B cell (primary cell): Measurements from ENCODE around the gene MYO10. TPM values are rescaled to one million over a fixed set of nuclear protein-coding genes. Genes with fewer than 3 reads are reported as not detected.

Experiments used
- ATAC-seq: fragments of 200-7000 bp; cut with Tn5 transposase; one replicate; pipeline ENCODE4 v1.10.0; 2021; ENCODE audit warnings: low read depth, mild to moderate bottlenecking, moderate number of reproducible peaks, moderate library complexity
- CTCF ChIA-PET: fragments of 350-600 bp; sonication (Branson Sonifier 250); formaldehyde crosslinking; loops from one replicate; lab custom pipeline; 2021; ENCODE audit warnings: antibody characterized with exemption, inconsistent platforms; lab: Charles Lee
- POLR2A ChIA-PET: fragments of 350-600 bp; sonication (Branson Sonifier 250); formaldehyde crosslinking; loops from one replicate; lab custom pipeline; 2021; ENCODE audit warnings: antibody characterized with exemption; lab: Charles Lee
- DNase-seq: peaks from one replicate; pipeline ENCODE4 v3.0.0; 2013
- H2AFZ ChIP-seq: 2 replicates; pipeline ENCODE4 v1.6.1; 2012; ENCODE audit warnings: mild to moderate bottlenecking, low read depth, low read length; ENCODE audit not compliant: insufficient read depth, poor library complexity, severe bottlenecking
- H3K27ac ChIP-seq, 2 donors: 1 replicate in 1 of 2; 2 replicates in 1 of 2; pipeline ENCODE4 v1.5.1; 2012 to 2013; ENCODE audit warnings: low read length in 2 of 2, mild to moderate bottlenecking in 2 of 2, moderate library complexity in 1 of 2
- H3K27me3 ChIP-seq, 4 experiments: fragments of 200-600 bp in 1 of 4; sonication (generic) in 1 of 4; replicated peaks in 1 of 4; 1 replicate in 2 of 4; 2 replicates in 2 of 4; pipeline versions ENCODE4 v1.6.1 to v1.7.0; 2013 to 2016; ENCODE audit warnings: low read length in 3 of 4, mild to moderate bottlenecking in 2 of 4, mixed read lengths in 1 of 4, moderate library complexity in 1 of 4; ENCODE audit not compliant: insufficient read depth in 4 of 4, control insufficient read depth in 3 of 4; ENCODE audit errors: control extremely low read depth in 1 of 4
- H3K36me3 ChIP-seq, 2 experiments: replicated peaks in 1 of 2; 1 replicate in 1 of 2; 2 replicates in 1 of 2; pipeline versions ENCODE4 v1.6.1 to v1.7.1; 2013; ENCODE audit warnings: low read length in 1 of 2; ENCODE audit not compliant: insufficient read depth in 2 of 2, control insufficient read depth in 1 of 2; ENCODE audit errors: control extremely low read depth in 1 of 2, extremely low read depth in 1 of 2
- H3K4me1 ChIP-seq, 2 donors: fragments of 200-600 bp in 1 of 2; sonication (generic) in 1 of 2; 1 replicate in 1 of 2; 2 replicates in 1 of 2; pipeline versions ENCODE4 v1.5.1 to v1.6.1; 2013 to 2017; ENCODE audit warnings: low read length in 2 of 2; ENCODE audit not compliant: control insufficient read depth in 2 of 2, insufficient read depth in 2 of 2
- H3K4me2 ChIP-seq: replicated peaks from 2 replicates; pipeline ENCODE3; 2012; ENCODE audit warnings: mild to moderate bottlenecking, low read depth, low read length; ENCODE audit not compliant: poor library complexity, severe bottlenecking
- H3K4me3 ChIP-seq, 5 experiments: fragments of 200-600 bp in 1 of 5; sonication (generic) in 1 of 5; 1 replicate in 3 of 5; 2 replicates in 2 of 5; pipeline versions ENCODE4 v1.5.1 to v1.7.0; 2011 to 2016; ENCODE audit warnings: low read length in 4 of 5, mild to moderate bottlenecking in 4 of 5, low read depth in 2 of 5, control low read depth in 1 of 5, moderate library complexity in 1 of 5; ENCODE audit not compliant: insufficient read depth in 1 of 5; ENCODE audit errors: control extremely low read depth in 1 of 5, extremely low read depth in 1 of 5
- H3K79me2 ChIP-seq: fragments of 200-600 bp; sonication (generic); one replicate; pipeline ENCODE4 v1.6.0; 2016; ENCODE audit warnings: low read length; ENCODE audit not compliant: control insufficient read depth, insufficient read depth
- H3K9ac ChIP-seq: fragments of 200-600 bp; sonication (generic); 2 replicates; pipeline ENCODE4 v1.6.1; 2017; ENCODE audit warnings: mild to moderate bottlenecking, low read length, moderate library complexity
- H3K9me3 ChIP-seq, 3 donors: one replicate each; pipeline versions ENCODE4 v1.6.1 to v1.7.1; 2013; ENCODE audit warnings: low read length in 2 of 3; ENCODE audit not compliant: control insufficient read depth in 2 of 3, insufficient read depth in 1 of 3; ENCODE audit errors: control extremely low read depth in 1 of 3
- H4K20me1 ChIP-seq: 2 replicates; pipeline ENCODE4 v1.6.0; 2012; ENCODE audit warnings: mild to moderate bottlenecking, low read length; ENCODE audit not compliant: insufficient read depth, control insufficient read depth, poor library complexity, severe bottlenecking
- H3K27ac Mint-ChIP-seq: one replicate; pipeline ENCODE4 v1.8.0; 2021; ENCODE audit warnings: mixed read lengths
- H3K27me3 Mint-ChIP-seq: one replicate; pipeline ENCODE4 v1.8.0; 2021; ENCODE audit warnings: mixed read lengths
- H3K4me1 Mint-ChIP-seq: one replicate; pipeline ENCODE4 v1.8.0; 2021; ENCODE audit warnings: mixed read lengths
- H3K4me3 Mint-ChIP-seq: one replicate; pipeline ENCODE4 v1.8.0; 2021; ENCODE audit warnings: mixed read lengths
- H3K9me3 Mint-ChIP-seq: one replicate; pipeline ENCODE4 v1.8.0; 2022; ENCODE audit warnings: mixed read lengths; ENCODE audit not compliant: insufficient read depth
- CTCF ChIP-seq: fragments of 200-600 bp; IDR thresholded peaks from one replicate; pipeline ENCODE4 v1.8.0; 2022; ENCODE audit warnings: antibody characterized with exemption, mild to moderate bottlenecking
- EZH2 ChIP-seq: IDR thresholded peaks from 2 replicates; pipeline ENCODE4 v1.6.1; 2012; ENCODE audit warnings: borderline replicate concordance, low read depth, mild to moderate bottlenecking, moderate library complexity, low read length; ENCODE audit not compliant: insufficient read depth, poor library complexity, severe bottlenecking
- WGBS: methylation state at CpG from one replicate; pipeline ENCODE4 v1.1.5; 2013; ENCODE audit warnings: missing lambda C conversion rate; ENCODE audit not compliant: insufficient coverage; 5-methylcytosine and 5-hydroxymethylcytosine counted together
- intact Hi-C: fragments of 100-400 bp; cut with micrococcal nuclease; formaldehyde crosslinking; loops from one replicate; pipeline ENCODE4 v1.10.0; 2022
- polyA plus RNA-seq: library from polyadenylated mRNA; depleted of rRNA; stranded (reverse); fragments of >200 nt; gene quantifications from 2 replicates; pipeline ENCODE4 v1.2.3, GENCODE V29; 2012
- total RNA-seq, 2 donors: library from RNA; stranded (reverse); fragments of 120-200 nt in 1 of 2; gene quantifications; 1 replicate in 1 of 2; 2 replicates in 1 of 2; pipeline versions ENCODE4 v1.2.3 to v1.2.4, GENCODE V29; 2013 to 2022

The MYO10 gene
- total and polyA plus RNA-seq, 2 donors (not counting 1 experiment from before 2014, with no cell fraction given) = 0.10 TPM; not detected in 1

- Mint-ChIP-seq H3K27ac (no peak overlapping the region), H3K4me1 (peaks cover 20% of the 10 kb centered on the region), H3K27me3 (peaks cover 60% of the 10 kb centered on the region), H3K9me3 (no peaks in the 10 kb centered on the region), H3K4me3 (peak overlapping the region; percentile 77)
- Histone ChIP-seq H3K9ac (no peak overlapping the region), H3K4me1 (peaks cover 19 to 25% of the 10 kb centered on the region in 2 donors), H3K27me3 (peaks cover 0 to 44% (median 32%) of the 10 kb centered on the region in 4 experiments), H3K27ac (no peak overlapping the region), H3K36me3 (no peaks in the 10 kb centered on the region), H4K20me1 (no peaks in the 10 kb centered on the region), H2AFZ (peak overlapping the region; percentile 69), H3K4me3 (peak overlapping the region in 1 of 5 experiments; percentile 44), H3K4me2 (peak overlapping the region; percentile 87), H3K9me3 (peaks cover 0 to 23% (median 0%) of the 10 kb centered on the region in 3 donors), H3K79me2 (no peaks in the 10 kb centered on the region)
- no peak for TF ChIP-seq EZH2
- no peak for TF ChIP-seq CTCF
- ATAC-seq = no peak
- 41% methylated on average over 11 of the region's 11 CpGs for WGBS
- no peak for DNase-seq
- CTCF ChIA-PET = no interaction called here
- POLR2A ChIA-PET = no interaction called here
- intact Hi-C loops = no loop called here
Measured at GRCh38 chr5:16936989-16937438, 926 bp upstream of the MYO10 start.

GRCh38 chr5:16935231-16936149 lies 598 bp downstream of the MYO10 start:
- Histone ChIP-seq H3K27ac (no peak overlapping the region), H3K4me2 (peak overlapping the region; percentile 87), H3K4me3 (peak overlapping the region; percentile 36 to 66 (median 50)), H3K79me2 (no peaks in the 10 kb centered on the region), H3K4me1 (peaks cover 19 to 25% of the 10 kb centered on the region in 2 donors), H4K20me1 (no peaks in the 10 kb centered on the region), H3K36me3 (no peaks in the 10 kb centered on the region), H3K9me3 (peaks cover 0 to 19% (median 0%) of the 10 kb centered on the region in 3 donors), H3K9ac (peak overlapping the region; percentile 65), H2AFZ (peak overlapping the region; percentile 80), H3K27me3 (peaks cover 0 to 44% (median 33%) of the 10 kb centered on the region in 4 experiments)
- TF ChIP-seq CTCF (no peak), EZH2 (no peak)
- ChIA-PET CTCF (no interaction called here), POLR2A (no interaction called here)
- Mint-ChIP-seq H3K27me3 (peaks cover 70% of the 10 kb centered on the region), H3K9me3 (no peaks in the 10 kb centered on the region), H3K4me1 (peaks cover 20% of the 10 kb centered on the region), H3K4me3 (peak overlapping the region; percentile 89), H3K27ac (no peak overlapping the region)
- ATAC-seq = peak; percentile 42
- DNase-seq = peak; percentile 60
- 1% methylated on average over 85 of the region's 85 CpGs for WGBS
- intact Hi-C loops = no loop called here
